ENCODE measurements around the gene REG3A. TPM values are rescaled to one million over a fixed set of nuclear protein-coding genes. Genes with fewer than 3 reads are reported as not detected.

The REG3A gene
- total RNA-seq, 1 experiment from 2014 or later, result not detected

GRCh38 chr2:79178076-79178674, 18.6 kb upstream of the REG3A start:
- H4K5ac ChIP-seq (ENCODE audit: insufficient read length, low read depth, low read length), result no peak overlapping the region
- no peaks in the 10 kb centered on the region for H3K27me3 ChIP-seq (ENCODE audit: insufficient read depth, low read length)
- no peak overlapping the region for H2BK12ac ChIP-seq (ENCODE audit: insufficient read length, low read depth, low read length)
- H3K27ac ChIP-seq (ENCODE audit: insufficient read length, low read depth, low read length), result no peak overlapping the region
- H2BK20ac ChIP-seq (ENCODE audit: low read depth, low read length, poor library complexity, severe bottlenecking), result no peak overlapping the region
- H3K4me3 Mint-ChIP-seq, result no peak overlapping the region
- no peak overlapping the region for H2BK15ac ChIP-seq (ENCODE audit: low read depth, low read length)
- no peak overlapping the region for H4K91ac ChIP-seq (ENCODE audit: insufficient read length, low read depth, low read length)
- H3K27ac Mint-ChIP-seq, result no peak overlapping the region
- H3K56ac ChIP-seq (ENCODE audit: insufficient read length, low read depth, low read length), result no peak overlapping the region
- WGBS (ENCODE audit: extremely low coverage, insufficient read length, low lambda C conversion rate), result no CpG with 5 or more reads among the region's 6 CpGs
- H4K8ac ChIP-seq (replicated peaks; ENCODE audit: insufficient read length, low read depth, low read length), result no peak overlapping the region
- peaks cover 2% of the 10 kb centered on the region for H3K27me3 Mint-ChIP-seq (ENCODE audit: low read depth)
- no peak overlapping the region for H3K23ac ChIP-seq (ENCODE audit: insufficient read length, low read depth, low read length)
- H4K20me1 ChIP-seq (ENCODE audit: control insufficient read depth, insufficient read depth, insufficient read length), result no peaks in the 10 kb centered on the region
- no peak overlapping the region for H3K18ac ChIP-seq (ENCODE audit: insufficient read length, low read depth, low read length)
- H2AFZ ChIP-seq (ENCODE audit: low read length), result no peak overlapping the region
- no peaks in the 10 kb centered on the region for H3K23me2 ChIP-seq (ENCODE audit: insufficient read length, low read depth, low read length, poor library complexity, severe bottlenecking)
- no peaks in the 10 kb centered on the region for H3K4me1 ChIP-seq (ENCODE audit: insufficient read depth, low read length)
- peaks cover 0 to 3% of the 10 kb centered on the region in 2 experiments; a peak in 1 of 4 replicates for H3K4me1 Mint-ChIP-seq
- H3K4ac ChIP-seq (ENCODE audit: low read depth, low read length), result no peak overlapping the region
- no peak overlapping the region for H3K9ac ChIP-seq (ENCODE audit: extremely low read depth, insufficient read length, low read length)
- TF ChIP-seq CTCF (conservative IDR thresholded peaks at IDR 0.05), result no peak
- H2BK120ac ChIP-seq (ENCODE audit: low read depth, low read length, poor library complexity, severe bottlenecking), result no peak overlapping the region
- no peak overlapping the region for H3K14ac ChIP-seq (ENCODE audit: insufficient read depth, low read length)
- H3K79me2 ChIP-seq (ENCODE audit: insufficient read depth, low read length), result no peaks in the 10 kb centered on the region
- no peak for DNase-seq
- H3K79me1 ChIP-seq (ENCODE audit: insufficient read depth, low read depth, low read length, poor library complexity, severe bottlenecking), result no peaks in the 10 kb centered on the region
- H2BK5ac ChIP-seq (ENCODE audit: insufficient read length, low read length), result no peak overlapping the region
- no peaks in the 10 kb centered on the region for H3K9me3 ChIP-seq (ENCODE audit: control insufficient read depth, low read depth, low read length)
- no peak overlapping the region for H3K4me2 ChIP-seq (ENCODE audit: insufficient read depth, insufficient read length, low read length)
- no peak overlapping the region for H2AK5ac ChIP-seq (ENCODE audit: insufficient read length, low read length)
- peaks cover 9 to 12% of the 10 kb centered on the region in 2 experiments for H3K9me3 Mint-ChIP-seq
- H3T11ph ChIP-seq (ENCODE audit: low read length), result no peak overlapping the region
- peaks cover 0 to 7% (median 4%) of the 10 kb centered on the region in 3 experiments; a peak in 3 of 7 replicates for H3K36me3 Mint-ChIP-seq (ENCODE audit: insufficient read depth in 1 of 3, low read depth in 3 of 3)

Measured in H9 (cell line).